Renal cortex interstitium (tissue), 11 donors: ENCODE results near the gene GCNA. TPM values are rescaled to one million over a fixed set of nuclear protein-coding genes. Genes with fewer than 3 reads are reported as not detected.
"Not testable (repeated sequence)": the region's sequence is repeated elsewhere in the genome, so short reads cannot be mapped to it uniquely, and the experiment has no call there.

Experiments
- DNase-seq, 11 donors: peaks; one replicate each; pipeline ENCODE4 v3.0.0-alpha.2; 2013; ENCODE audit warnings: low read depth in 9 of 11, low spot score in 4 of 11; ENCODE audit errors: extremely low read depth in 1 of 11
- polyA plus RNA-seq, 3 donors: library from polyadenylated mRNA; unstranded; fragments of 120-200 nt; gene quantifications; one replicate each; pipeline ENCODE4 v1.2.1, GENCODE V29; 2013; ENCODE audit not compliant: insufficient read length in 3 of 3

GCNA gene
- polyA plus RNA-seq, 3 donors, result 2.3 to 3.4 (median 2.7) TPM

DNA sequence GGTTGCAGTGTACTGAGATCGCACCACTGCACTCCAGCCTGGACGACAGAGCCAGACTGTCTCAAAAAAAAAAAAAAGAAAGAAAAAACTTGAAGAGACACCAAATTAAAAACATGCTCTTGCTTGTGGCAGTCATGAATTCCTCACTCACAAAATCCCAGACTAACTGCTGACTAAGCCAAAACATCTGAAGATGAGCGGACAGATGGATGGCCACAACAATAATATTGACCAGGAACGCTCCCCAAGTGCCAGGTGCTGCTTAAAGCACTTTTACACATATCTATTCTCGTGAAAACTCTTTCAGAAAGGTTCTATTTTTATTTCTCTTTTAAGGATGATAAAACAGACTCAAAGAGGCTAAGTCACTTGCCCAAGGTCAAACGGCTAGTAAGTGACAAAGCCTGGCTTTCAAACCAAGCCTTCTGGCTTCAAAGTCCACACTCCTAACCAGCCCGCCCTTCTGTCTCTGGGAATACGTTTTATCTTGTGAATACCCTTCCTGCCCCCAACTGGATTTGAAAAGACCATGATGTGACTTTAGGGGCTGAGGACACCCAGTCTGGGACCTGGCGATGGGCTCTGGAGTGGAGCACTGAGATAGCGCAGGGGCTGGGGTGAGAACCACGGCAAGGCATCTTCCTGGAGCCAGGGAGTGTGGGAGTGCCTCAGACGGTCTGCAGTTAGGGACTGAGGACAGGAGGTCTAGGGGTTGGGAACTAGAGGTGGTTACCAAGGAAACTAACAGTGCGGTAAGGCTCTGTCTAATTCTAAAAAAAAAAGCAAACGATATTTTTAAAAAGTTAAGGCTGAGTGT is 49.6 kb downstream of the GCNA start:
- no peak for DNase-seq

DNA sequence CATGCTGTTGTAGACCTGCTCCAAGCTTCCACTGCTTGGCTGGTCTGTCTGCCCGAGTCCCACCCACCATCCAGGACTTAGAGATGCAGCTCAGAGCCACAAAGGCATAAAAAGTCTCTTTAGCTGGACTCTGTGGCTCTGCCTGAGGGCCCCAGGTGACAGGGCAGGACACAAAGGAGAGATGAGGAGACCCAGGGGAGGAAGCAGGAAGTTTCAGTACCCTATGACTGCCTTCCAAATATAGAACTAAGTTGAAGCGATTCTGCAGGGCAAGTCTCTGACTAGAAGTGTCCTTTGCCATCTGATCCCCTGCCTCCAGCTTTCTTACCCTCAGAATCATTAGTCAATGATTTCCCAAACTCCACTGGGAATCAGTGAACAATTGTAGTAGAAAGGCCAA is 51.2 kb downstream of the GCNA start:
- DNase-seq, result peak in 1 of 11 donors; percentile 18

DNA sequence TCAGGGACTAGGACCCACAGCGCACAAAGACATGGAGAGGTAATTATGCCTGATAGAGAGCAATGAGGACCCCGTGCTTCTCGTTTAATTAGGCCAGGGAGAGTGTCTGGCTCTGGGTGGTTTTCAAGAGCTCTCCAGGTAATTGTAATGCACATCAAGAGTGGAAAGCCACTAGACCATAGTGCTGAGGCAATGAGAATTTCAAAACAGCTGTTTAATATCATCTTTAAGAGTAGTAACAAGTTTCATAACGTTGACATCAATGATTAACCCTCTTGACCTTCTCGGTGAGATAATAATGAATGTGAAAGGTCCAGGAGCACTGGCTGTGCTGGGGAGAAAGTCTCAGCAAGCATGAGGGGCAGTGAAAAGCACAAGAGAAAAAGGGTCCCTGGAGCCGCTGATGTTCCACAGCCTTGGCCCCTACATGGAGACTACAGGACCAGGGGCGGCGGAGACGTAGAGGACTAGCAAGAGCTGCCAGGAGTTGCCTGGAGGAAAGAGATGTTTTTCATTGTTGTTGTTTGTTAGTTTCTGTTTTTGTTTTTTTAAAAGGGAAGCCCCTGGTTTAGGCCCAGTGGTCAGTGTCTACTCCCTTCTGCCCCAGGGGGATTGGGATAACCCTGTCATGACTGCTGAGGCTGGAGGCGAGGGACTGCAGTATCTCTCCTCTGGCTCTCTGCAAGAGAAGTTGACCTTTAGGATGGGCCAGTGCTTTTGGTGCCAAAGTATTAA is 54.9 kb downstream of the GCNA start:
- DNase-seq, result no peak

DNA sequence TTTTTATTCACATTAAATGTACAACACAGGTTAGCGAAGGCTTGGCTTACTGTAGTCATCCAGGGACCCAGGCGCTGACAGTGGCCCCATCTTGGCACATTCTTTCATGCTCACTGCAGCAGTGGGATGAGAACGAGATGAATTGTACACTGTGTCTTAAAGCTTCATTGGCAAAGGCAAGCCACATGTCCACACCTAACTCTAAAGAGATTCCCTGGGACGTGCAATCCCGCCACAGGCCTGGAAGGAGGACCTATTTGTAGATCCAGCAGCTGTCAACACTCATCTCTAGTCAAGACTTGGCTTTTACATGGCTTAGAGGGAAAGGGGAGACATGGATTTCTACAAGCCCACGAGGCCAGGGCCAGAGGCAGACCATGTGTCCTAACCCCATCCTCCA is 56.1 kb downstream of the GCNA start:
- no peak for DNase-seq

DNA sequence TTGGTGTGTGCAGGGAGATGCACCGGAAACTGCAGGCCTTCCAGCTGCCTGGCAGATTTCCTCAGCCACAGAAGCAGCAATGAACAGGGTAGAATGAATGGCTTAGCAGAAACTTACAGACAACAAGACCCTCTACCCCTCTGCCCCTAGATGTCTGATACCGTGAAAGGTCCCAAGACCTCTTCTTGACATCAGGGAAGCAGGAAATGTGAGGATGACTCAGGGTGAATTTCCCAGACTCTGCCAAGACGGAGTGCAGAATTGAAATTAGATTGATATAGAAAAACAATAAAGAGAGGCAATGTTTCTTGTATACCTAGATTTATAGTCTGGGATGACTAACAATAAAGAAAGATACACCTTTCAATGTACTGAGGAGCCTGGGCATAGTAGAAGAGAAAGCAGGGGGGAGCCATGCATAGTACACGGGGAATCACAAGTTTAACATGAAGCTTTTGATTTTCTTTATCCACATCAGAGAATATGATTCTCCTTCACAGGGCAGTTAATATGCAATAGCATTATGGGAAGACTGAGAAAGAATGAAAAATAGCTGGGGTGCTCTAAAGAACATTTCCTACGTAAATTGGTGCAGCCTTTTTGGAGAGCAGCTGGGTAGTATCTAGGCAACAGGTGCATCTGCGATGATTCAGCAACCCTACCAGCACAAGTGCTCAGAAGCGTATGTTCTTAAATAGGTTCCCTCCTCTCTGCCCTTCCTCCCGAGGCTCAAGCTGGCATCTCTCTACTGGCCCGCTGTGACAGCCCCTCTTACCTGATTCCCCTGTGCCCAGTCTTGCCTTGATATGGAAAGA is 58.4 kb downstream of the GCNA start:
- DNase-seq, result no peak

DNA sequence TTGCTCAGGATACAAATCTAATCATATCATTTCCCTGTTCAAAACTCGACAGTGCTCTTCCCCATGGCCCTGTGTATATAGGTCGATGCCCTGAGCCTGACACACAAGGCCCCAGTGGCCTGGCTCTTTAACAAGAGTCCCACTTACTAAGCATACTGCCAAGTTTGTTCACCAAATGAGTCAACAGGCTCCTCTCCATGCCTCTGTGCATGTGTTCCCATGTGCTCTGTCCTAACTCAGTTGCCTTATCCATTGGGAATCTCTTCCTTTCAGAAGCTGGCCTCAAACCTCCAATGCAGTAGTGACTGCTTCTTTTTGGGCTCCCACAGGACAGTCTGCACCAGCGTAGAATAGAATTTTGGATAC is 59.0 kb downstream of the GCNA start:
- no peak for DNase-seq

DNA sequence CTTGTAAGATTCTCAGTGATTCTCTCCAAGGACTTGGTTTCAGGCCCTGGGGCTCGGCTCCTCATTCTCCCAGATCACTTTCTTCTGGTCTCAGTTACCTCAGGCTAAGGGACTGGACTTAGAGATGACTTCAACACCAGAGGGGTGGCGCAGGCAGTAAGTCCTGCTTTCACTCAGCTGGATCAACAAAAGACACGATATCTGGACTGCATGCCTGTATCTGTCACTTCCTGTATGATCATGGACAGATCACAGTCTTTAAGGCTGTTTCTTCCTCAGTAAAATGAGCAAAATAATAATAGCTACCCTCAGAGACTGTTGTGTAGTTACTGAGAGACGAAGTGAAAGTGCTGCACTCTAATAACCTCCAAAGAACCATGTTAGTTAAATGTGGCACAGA is 59.6 kb downstream of the GCNA start:
- no peak for DNase-seq

DNA sequence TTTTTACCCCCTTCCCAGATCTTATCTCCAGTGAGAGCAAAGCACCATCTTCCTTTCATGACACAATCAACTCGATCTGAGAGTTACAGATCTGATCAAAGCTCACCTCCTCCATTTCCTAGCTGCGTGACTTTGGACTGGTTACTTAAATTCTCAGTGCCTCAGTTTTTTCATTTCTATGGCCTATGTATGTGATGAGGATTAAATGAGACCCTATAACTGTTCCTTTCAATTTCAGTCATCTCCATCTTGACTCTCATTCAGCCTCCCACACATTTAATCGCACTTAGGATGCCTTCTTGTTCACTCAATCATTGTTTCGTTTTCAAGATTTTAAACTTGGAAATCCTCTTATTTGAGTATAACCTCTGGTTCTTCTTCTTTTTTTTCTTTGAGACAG is 60.2 kb downstream of the GCNA start:
- no peak for DNase-seq

DNA sequence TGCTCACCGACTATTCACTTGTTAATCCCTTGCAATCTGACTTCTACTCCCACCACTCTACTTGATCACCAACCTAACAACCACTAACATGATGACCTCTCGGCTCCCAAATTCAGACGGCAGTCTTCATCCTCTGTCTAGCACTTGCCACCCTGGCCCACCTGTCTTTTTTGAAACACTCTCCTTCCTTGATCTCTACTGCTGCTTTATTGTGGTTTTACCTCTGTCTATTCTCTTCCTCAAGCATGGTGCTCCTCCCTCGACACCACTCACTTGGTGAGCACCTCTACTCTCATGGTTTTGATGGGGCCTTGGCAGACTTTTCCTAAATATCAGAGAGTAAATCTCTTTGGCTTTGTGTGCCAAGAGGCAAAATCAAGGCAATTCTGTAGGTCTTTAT is 61.8 kb downstream of the GCNA start:
- no peak for DNase-seq

DNA sequence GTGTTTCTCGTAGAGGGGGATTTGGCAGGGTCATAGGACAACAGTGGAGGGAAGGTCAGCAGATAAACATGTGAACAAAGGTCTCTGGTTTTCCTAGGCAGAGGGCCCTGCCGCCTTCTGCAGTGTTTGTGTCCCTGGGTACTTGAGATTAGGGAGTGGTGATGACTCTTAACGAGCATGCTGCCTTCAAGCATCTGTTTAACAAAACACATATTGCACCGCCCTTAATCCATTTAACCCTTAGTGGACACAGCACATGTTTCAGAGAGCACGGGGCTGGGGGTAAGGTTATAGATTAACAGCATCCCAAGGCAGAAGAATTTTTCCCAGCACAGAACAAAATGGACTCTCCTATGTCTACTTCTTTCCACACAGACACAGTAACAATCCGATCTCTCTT is 66.2 kb downstream of the GCNA start:
- DNase-seq, result not testable (repeated sequence)

DNA sequence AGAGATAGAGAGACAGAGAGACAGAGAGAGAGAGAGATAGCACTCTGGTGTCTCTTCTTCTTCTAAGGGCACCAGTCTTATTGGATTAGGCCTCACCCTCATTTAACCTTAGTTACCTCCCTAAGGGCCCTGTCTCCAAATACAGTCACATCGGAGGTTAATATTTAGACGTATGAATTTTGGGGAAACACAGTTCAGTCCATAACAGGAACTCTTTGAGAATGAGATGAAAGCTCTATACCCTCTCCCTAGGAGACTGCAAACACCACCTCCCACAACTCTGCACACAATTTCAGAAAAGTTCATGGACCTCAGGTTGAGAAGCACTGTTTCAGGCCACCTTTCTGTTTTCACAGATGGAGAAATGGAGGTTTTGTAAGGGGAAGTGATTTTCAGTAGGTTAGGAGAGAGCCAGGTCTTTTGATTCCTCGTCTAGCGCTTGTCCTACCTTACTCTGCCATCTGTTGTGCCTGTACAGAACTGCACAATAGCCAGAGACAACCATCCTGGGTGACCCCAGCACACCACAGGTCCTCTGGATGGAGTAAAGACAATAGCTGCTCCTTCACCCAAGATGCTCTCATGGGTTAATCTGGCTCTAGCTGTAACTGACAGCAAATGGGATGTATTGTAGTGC is 72.2 kb downstream of the GCNA start:
- DNase-seq, result no peak

DNA sequence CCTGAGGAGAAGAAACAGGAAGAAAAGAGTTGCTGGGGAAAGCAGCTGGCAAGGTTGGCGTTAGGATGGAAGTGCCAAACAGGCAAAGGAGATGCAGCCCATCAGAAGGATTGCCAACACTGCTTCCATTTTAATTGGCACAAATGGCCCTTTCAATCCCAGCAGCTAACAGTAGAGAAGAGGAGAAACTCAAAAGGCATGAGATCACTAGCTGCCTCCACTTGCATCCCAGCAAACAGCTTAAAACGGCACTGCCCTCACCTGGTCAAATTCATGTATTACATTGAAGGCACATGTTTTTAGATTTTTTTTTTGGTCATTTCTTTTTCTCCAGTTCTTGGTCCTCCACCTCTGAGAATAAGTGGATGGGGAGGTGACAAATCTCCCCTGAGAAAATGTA is 74.2 kb downstream of the GCNA start:
- peak in 7 of 11 donors; percentile 19 to 36 (median 23) for DNase-seq

DNA sequence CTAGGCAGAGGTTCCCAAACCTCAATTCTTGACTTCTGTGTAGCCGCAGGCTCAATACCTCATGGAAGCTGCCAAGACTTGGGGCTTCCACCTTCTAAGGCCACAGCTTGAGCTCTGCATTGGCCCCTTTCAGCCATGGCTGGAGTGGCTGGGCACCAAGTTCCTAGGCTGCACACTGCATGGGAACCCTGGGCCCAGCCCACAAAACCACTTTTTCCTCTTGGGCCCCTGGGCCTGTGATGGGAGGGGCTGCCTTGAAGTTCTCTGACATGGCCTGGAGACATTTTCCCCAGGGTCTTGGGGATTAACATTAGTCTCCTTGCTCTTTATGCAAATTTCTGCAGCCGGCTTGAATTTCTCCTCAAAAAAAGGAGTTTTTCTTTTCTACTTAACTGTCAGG is 75.1 kb downstream of the GCNA start:
- no peak for DNase-seq

DNA sequence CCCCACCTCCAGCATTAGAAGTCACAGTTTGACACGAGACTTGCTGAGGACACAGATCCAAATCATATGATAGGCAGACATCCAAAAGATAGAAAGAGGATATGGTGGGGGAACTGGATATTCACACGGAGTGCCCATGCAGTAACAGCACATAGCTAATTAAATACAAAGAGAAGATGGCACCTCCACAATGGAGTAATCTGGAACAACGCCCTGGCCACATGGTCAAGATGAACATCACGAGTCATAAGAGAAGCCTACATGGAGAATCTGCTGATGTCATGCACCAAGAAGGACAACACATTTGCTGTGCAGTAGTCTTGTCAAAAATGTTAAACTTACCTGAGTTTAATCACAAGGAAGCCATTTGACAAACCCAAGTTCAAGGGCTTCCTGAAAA is 79.0 kb downstream of the GCNA start:
- DNase-seq, result no peak

DNA sequence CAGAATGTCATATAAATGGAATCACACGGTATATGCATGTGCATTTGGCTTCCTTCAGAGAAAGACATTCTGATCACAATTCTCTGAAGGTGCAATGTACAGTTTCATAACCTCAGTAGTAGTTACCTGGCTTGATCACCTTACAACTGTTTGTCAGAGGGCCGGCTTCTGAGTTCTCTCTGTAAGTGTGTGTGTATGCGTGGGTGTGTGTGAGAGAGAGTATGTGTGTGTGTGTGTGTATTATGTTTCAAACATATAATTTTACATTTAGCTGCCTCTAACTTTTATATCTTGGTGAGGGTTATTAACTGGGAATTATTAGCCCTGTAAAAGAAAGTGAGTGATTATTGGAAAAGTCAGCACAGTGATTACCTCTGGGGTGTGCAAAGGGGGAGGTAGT is 81.1 kb downstream of the GCNA start:
- no peak for DNase-seq

DNA sequence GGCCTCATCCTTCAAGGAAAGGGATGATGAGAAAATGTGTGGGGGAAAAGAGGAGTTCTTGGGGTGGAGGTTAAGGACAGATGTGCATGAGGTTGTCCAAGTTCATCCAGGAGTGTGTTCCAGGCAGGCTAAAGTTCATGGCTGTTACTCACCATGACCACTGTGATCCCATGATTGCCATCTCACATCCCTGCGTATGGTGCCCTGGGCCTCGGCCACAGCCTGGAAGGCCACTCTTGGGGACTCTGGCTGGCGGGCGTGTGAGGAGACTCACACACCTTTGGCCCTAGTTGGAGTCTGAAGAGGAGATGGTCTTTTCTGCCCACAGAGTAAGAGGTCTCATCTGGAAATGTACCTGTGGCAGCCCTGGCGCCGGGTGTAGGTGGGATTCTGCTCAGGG is 81.7 kb downstream of the GCNA start:
- DNase-seq, result no peak

DNA sequence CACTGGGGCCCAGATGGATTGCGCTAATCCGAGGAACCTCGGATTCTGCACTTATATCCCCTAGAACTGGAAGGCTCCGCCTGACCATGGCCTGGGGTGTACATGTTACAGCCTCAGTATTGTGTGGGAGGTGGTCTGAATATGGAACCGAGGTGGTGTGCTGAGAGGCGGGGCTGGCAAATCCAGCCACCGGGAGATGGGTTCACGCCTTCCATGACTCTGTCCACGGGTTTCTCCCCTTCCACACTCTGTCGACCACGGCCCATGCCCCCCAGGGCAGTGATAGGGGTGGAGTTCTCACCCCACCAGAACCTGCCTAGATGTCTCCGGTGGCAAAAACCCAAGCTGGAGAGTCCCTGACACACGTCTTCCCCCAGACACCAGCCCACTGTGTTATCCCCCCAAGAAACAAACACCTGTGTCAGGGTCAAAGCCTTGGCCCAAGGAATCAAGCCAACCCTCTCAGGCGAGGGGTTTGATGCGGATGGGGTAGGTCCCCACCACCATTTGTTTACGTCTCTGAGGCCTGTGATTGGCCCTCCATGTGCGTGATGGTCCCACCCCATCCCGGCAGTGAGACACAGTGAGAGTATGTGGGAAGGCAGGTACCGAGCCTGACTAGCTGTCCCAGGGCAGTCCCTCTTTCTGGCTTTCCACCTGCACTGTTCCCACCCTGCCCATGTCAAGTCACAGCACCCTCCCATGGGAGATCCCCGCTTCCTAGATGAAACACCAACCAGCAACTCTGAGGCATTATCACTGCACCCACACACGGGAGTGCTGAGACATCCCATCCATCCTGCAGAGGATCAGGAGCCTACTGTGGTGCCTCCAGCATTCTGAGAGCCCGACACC is 82.6 kb downstream of the GCNA start:
- no peak for DNase-seq

DNA sequence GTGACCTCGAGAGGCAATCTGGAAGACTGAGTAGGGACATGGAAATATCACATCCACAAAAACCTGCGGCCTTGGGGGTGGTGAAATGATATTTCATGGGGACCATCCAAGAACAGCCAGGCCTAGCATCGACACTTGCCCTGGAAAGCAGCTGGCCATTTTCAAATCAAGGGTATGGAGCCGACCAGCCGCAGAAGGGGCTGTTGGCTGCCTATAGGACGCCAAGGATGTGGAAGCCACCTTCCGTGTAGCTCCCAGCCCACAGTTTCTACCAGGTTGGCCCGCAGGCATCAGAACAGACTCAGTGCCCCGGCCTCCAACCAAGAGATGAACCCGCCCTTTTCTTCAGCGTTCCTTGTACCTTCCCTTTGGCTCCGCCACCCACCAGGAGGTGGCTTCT is 83.7 kb downstream of the GCNA start:
- DNase-seq, result no peak

DNA sequence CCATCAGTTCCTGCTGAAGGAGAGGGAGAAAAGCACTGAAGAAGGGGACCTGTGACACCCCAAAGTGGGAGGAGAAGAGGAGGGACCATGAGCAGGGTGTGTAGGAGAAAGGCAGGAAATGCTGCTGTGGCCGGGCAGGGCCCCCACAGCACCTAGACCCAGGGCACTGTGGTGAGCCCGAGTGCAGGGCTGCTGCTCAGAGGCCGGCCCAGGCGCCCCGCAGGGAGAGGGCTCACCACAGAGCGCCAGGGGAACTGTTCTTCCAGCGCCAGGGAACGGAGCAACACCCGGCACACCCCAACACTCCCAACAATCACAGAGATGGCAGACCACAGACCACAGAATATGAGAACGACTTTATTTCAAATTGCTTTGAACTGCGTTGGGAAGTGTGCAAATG is 84.4 kb downstream of the GCNA start:
- not testable (repeated sequence) for DNase-seq
